Measurements from ENCODE around the gene EEA1. TPM values are rescaled to one million over a fixed set of nuclear protein-coding genes. Genes with fewer than 3 reads are reported as not detected.
A peak's percentile ranks its signal among the peaks of the same experiment; 100 is the strongest.

Gene EEA1
- total and polyA plus RNA-seq, 8 donors: 1.8 to 15.3 (median 8.0) TPM

GRCh38 chr12:92733181-92733580 lies 195.9 kb downstream of the EEA1 start:
- no peak for ATAC-seq
- no peak overlapping the region for H3K4me3 ChIP-seq
- TF ChIP-seq CTCF (IDR thresholded peaks at IDR 0.05): no peak

GRCh38 chr12:92732716-92733115 lies 196.4 kb downstream of the EEA1 start:
- 76 to 81% methylated on average over 6 of the region's 6 CpGs for WGBS, 2 donors
- no peak for ATAC-seq
- H3K27me3 ChIP-seq: no peaks in the 10 kb centered on the region
- no peak for DNase-seq
- FAIRE-seq: no peak
- intact Hi-C loops (cut with DNase I): no loop called here
- H3K36me3 ChIP-seq: no peaks in the 10 kb centered on the region
- H3K4me1 ChIP-seq: peaks cover 0 to 14% (median 0%) of the 10 kb centered on the region in 3 donors
- H3K9me3 ChIP-seq: no peaks in the 10 kb centered on the region
- TF ChIP-seq CTCF (IDR thresholded peaks at IDR 0.05): no peak
- H3K27ac ChIP-seq: no peak overlapping the region
- H3K4me3 ChIP-seq: no peak overlapping the region

More at GRCh38 chr12:92733181-92733580, 195.9 kb downstream of the EEA1 start:
- Histone ChIP-seq H3K9me3 (no peaks in the 10 kb centered on the region), H3K4me1 (peaks cover 0 to 14% (median 0%) of the 10 kb centered on the region in 3 donors), H3K36me3 (no peaks in the 10 kb centered on the region), H3K27ac (no peak overlapping the region), H3K27me3 (no peaks in the 10 kb centered on the region)
- DNase-seq: no peak
- intact Hi-C loops (cut with DNase I): no loop called here
- 75 to 85% methylated on average over 6 of the region's 6 CpGs for WGBS, 2 donors
- FAIRE-seq: no peak

GRCh38 chr12:92732216-92732615 lies 196.9 kb downstream of the EEA1 start:
- DNase-seq: no peak
- no peak for TF ChIP-seq CTCF (IDR thresholded peaks at IDR 0.05)
- H3K27ac ChIP-seq: no peak overlapping the region
- no peaks in the 10 kb centered on the region for H3K36me3 ChIP-seq
- no peaks in the 10 kb centered on the region for H3K9me3 ChIP-seq
- H3K27me3 ChIP-seq: no peaks in the 10 kb centered on the region
- H3K4me1 ChIP-seq: peaks cover 0 to 14% (median 0%) of the 10 kb centered on the region in 3 donors
- no peak overlapping the region for H3K4me3 ChIP-seq
- intact Hi-C loops (cut with DNase I): no loop called here
- no peak for FAIRE-seq
- no peak for ATAC-seq
- 84 to 92% methylated on average over 5 of the region's 5 CpGs for WGBS, 2 donors

GRCh38 chr12:92730758-92731157 lies 198.3 kb downstream of the EEA1 start:
- Histone ChIP-seq H3K9me3 (no peaks in the 10 kb centered on the region), H3K27ac (no peak overlapping the region), H3K27me3 (no peaks in the 10 kb centered on the region), H3K4me3 (no peak overlapping the region), H3K4me1 (peaks cover 0 to 8% (median 0%) of the 10 kb centered on the region in 3 donors), H3K36me3 (no peaks in the 10 kb centered on the region)
- FAIRE-seq (no peak), DNase-seq (no peak), ATAC-seq (no peak)
- intact Hi-C loops (cut with DNase I): no loop called here
- 84 to 87% methylated on average over 5 of the region's 5 CpGs for WGBS, 2 donors
- no peak for TF ChIP-seq CTCF (IDR thresholded peaks at IDR 0.05)

GRCh38 chr12:92729773-92730305 lies 199.3 kb downstream of the EEA1 start:
- ATAC-seq: peak in 2 of 4 donors; percentile 29 to 44
- no peak for TF ChIP-seq CTCF (IDR thresholded peaks at IDR 0.05)
- Histone ChIP-seq H3K9me3 (no peaks in the 10 kb centered on the region), H3K36me3 (no peaks in the 10 kb centered on the region), H3K4me1 (peaks cover 0 to under 1% (median 0%) of the 10 kb centered on the region in 3 donors), H3K27me3 (no peaks in the 10 kb centered on the region), H3K4me3 (no peak overlapping the region), H3K27ac (no peak overlapping the region)
- intact Hi-C loops (cut with DNase I): no loop called here
- FAIRE-seq: no peak
- 45 to 47% methylated on average over 1 of the region's 1 CpG for WGBS, 2 donors
- DNase-seq: no peak
